H1 (cell line): ENCODE measurements around the gene GXYLT1. TPM values are rescaled to one million over a fixed set of nuclear protein-coding genes. Genes with fewer than 3 reads are reported as not detected.

Experiments
- CTCF ChIA-PET: fragments of 300-600 bp; sonication (Branson Sonifier 250); formaldehyde crosslinking; loops from one replicate; lab custom pipeline; 2021; ENCODE audit not compliant: partially characterized antibody; lab: Charles Lee
- POLR2A ChIA-PET: fragments of 300-600 bp; sonication (Branson Sonifier 250); formaldehyde crosslinking; loops from one replicate; lab custom pipeline; 2021; ENCODE audit warnings: inconsistent platforms; ENCODE audit not compliant: partially characterized antibody; lab: Charles Lee
- DNase-seq, 2 experiments: peaks; one replicate each; pipeline versions ENCODE4 v3.0.0 to v3.0.0-alpha.2; 2010 to 2022; ENCODE audit warnings: low spot score in 2 of 2, low read depth in 1 of 2, mixed read lengths in 1 of 2
- FAIRE-seq: peaks from 2 replicates; lab custom pipeline; 2011; peaks lifted over from hg19 to GRCh38; lab: Jason Lieb, UNC
- H2AFZ ChIP-seq: 2 replicates; pipeline ENCODE4 v1.8.1; 2012; ENCODE audit warnings: low read length, inconsistent platforms
- H2AK5ac ChIP-seq: 2 replicates; pipeline ENCODE4 v1.6.1; 2013; ENCODE audit warnings: low read depth, low read length
- H2BK120ac ChIP-seq: replicated peaks from 2 replicates; pipeline ENCODE3; 2013; ENCODE audit warnings: low read depth, low read length, inconsistent platforms
- H2BK12ac ChIP-seq: 2 replicates; pipeline ENCODE4 v1.6.1; 2013; ENCODE audit warnings: low read depth, low read length
- H2BK15ac ChIP-seq: 2 replicates; pipeline ENCODE4 v1.6.1; 2013; ENCODE audit warnings: low read length
- H2BK20ac ChIP-seq: 2 replicates; pipeline ENCODE4 v1.6.1; 2013; ENCODE audit warnings: low read length
- H2BK5ac ChIP-seq: 2 replicates; pipeline ENCODE4 v1.6.1; 2013; ENCODE audit warnings: low read depth, low read length
- H3K14ac ChIP-seq: 2 replicates; pipeline ENCODE4 v1.6.1; 2013; ENCODE audit warnings: inconsistent platforms; ENCODE audit not compliant: insufficient read length
- H3K18ac ChIP-seq: 2 replicates; pipeline ENCODE4 v1.6.1; 2013; ENCODE audit warnings: low read length; ENCODE audit errors: extremely low read depth
- H3K23ac ChIP-seq: 2 replicates; pipeline ENCODE4 v1.6.1; 2013; ENCODE audit warnings: inconsistent platforms; ENCODE audit not compliant: insufficient read length
- H3K23me2 ChIP-seq: 2 replicates; pipeline ENCODE4 v1.6.1; 2013; ENCODE audit warnings: low read depth, low read length
- H3K27ac ChIP-seq: 2 replicates; pipeline ENCODE4 v1.6.1; 2011; ENCODE audit warnings: low read depth, low read length, inconsistent platforms
- H3K27me3 ChIP-seq, 4 experiments: replicated peaks in 1 of 4; 1 replicate in 1 of 4; 2 replicates in 3 of 4; pipeline versions ENCODE4 v1.6.1 to v1.8.1; 2011 to 2013; ENCODE audit warnings: low read length in 3 of 4, mild to moderate bottlenecking in 3 of 4, inconsistent platforms in 2 of 4, mixed read lengths in 2 of 4, moderate library complexity in 1 of 4; ENCODE audit not compliant: control insufficient read depth in 3 of 4, insufficient read depth in 3 of 4; ENCODE audit errors: extremely low read depth in 1 of 4
- H3K36me3 ChIP-seq, 4 experiments: 2 replicates each; pipeline versions ENCODE4 v1.6.1 to v1.8.1; 2011 to 2013; ENCODE audit warnings: mild to moderate bottlenecking in 4 of 4, low read length in 3 of 4, moderate library complexity in 2 of 4, control low read depth in 1 of 4, inconsistent platforms in 1 of 4; ENCODE audit not compliant: insufficient read depth in 4 of 4, control insufficient read depth in 2 of 4
- H3K4ac ChIP-seq: replicated peaks from 2 replicates; pipeline ENCODE3; 2013; ENCODE audit warnings: low read length, low read depth, mixed read lengths, inconsistent platforms; ENCODE audit not compliant: insufficient read length
- H3K4me1 ChIP-seq, 4 experiments: replicated peaks in 1 of 4; 1 replicate in 1 of 4; 2 replicates in 3 of 4; pipeline versions ENCODE4 v1.6.1 to v1.8.1; 2011 to 2013; ENCODE audit warnings: low read length in 3 of 4, inconsistent platforms in 2 of 4, mixed read lengths in 1 of 4; ENCODE audit not compliant: insufficient read depth in 4 of 4, control insufficient read depth in 3 of 4
- H3K4me2 ChIP-seq, 2 experiments: 2 replicates each; pipeline versions ENCODE4 v1.6.1 to v1.8.1; 2011 to 2013; ENCODE audit warnings: low read depth in 2 of 2, low read length in 2 of 2, control low read depth in 1 of 2, inconsistent platforms in 1 of 2, mild to moderate bottlenecking in 1 of 2; ENCODE audit not compliant: insufficient read depth in 1 of 2
- H3K4me3 ChIP-seq, 4 experiments: fragments of 200-600, 300-600 bp in 1 of 4; sonication (generic), shearing (Covaris generic), sonication (Bioruptor Twin) in 1 of 4; 2 replicates each; pipeline versions ENCODE4 v1.5.1 to v1.8.1; 2011 to 2016; ENCODE audit warnings: low read length in 4 of 4, low read depth in 3 of 4, control low read depth in 2 of 4, inconsistent platforms in 2 of 4, mild to moderate bottlenecking in 2 of 4, mixed read lengths in 1 of 4, moderate library complexity in 1 of 4; ENCODE audit not compliant: insufficient read depth in 2 of 4; ENCODE audit errors: extremely low read depth in 1 of 4
- H3K56ac ChIP-seq: replicated peaks from 2 replicates; pipeline ENCODE3; 2013; ENCODE audit warnings: low read depth, mild to moderate bottlenecking, mixed read lengths, low read length, inconsistent platforms; ENCODE audit not compliant: insufficient read length
- H3K79me1 ChIP-seq: 2 replicates; pipeline ENCODE4 v1.6.1; 2013; ENCODE audit warnings: low read depth, low read length, control low read depth
- H3K79me2 ChIP-seq, 2 experiments: 2 replicates each; pipeline versions ENCODE4 v1.6.1 to v1.8.1; 2012 to 2013; ENCODE audit warnings: low read length in 2 of 2, mild to moderate bottlenecking in 2 of 2, inconsistent platforms in 1 of 2; ENCODE audit not compliant: insufficient read depth in 2 of 2, control insufficient read depth in 1 of 2
- H3K9ac ChIP-seq, 4 experiments: replicated peaks in 1 of 4; 1 replicate in 1 of 4; 2 replicates in 3 of 4; pipeline versions ENCODE4 v1.6.1 to v1.8.1; 2011 to 2013; ENCODE audit warnings: low read depth in 3 of 4, low read length in 3 of 4, control low read depth in 2 of 4, mild to moderate bottlenecking in 2 of 4, moderate library complexity in 2 of 4, inconsistent platforms in 1 of 4; ENCODE audit errors: extremely low read depth in 1 of 4
- H3K9me3 ChIP-seq, 2 experiments: 2 replicates each; pipeline versions ENCODE4 v1.6.1 to v1.8.1; 2012 to 2013; ENCODE audit warnings: mild to moderate bottlenecking in 2 of 2, moderate library complexity in 2 of 2, control low read depth in 1 of 2, inconsistent platforms in 1 of 2, low read depth in 1 of 2, low read length in 1 of 2, mixed read lengths in 1 of 2; ENCODE audit not compliant: insufficient read depth in 2 of 2
- H4K20me1 ChIP-seq, 2 experiments: replicated peaks in 1 of 2; 2 replicates each; pipeline versions ENCODE3 to v1.8.1; 2011 to 2013; ENCODE audit warnings: inconsistent platforms in 2 of 2, low read length in 2 of 2, mild to moderate bottlenecking in 1 of 2; ENCODE audit not compliant: insufficient read depth in 2 of 2, control insufficient read depth in 1 of 2
- H4K5ac ChIP-seq: 2 replicates; pipeline ENCODE4 v1.6.1; 2013; ENCODE audit warnings: low read length, low read depth, mixed read lengths, inconsistent platforms; ENCODE audit not compliant: insufficient read length
- H4K8ac ChIP-seq: 2 replicates; pipeline ENCODE4 v1.8.0; 2013; ENCODE audit warnings: mild to moderate bottlenecking, moderate library complexity, low read length, inconsistent platforms; ENCODE audit not compliant: insufficient read depth; ENCODE audit errors: extremely low read depth
- H4K91ac ChIP-seq: replicated peaks from 2 replicates; pipeline ENCODE3; 2013; ENCODE audit warnings: low read length, mixed read lengths, inconsistent platforms; ENCODE audit not compliant: insufficient read length
- NANOG ChIP-seq: IDR thresholded peaks from 2 replicates; pipeline ENCODE4 v1.6.1; 2011; ENCODE audit warnings: low read length, low read depth, mild to moderate bottlenecking, inconsistent platforms; ENCODE audit not compliant: insufficient read depth, poor library complexity, severe bottlenecking
- POLR2AphosphoS5 ChIP-seq: IDR thresholded peaks from 2 replicates; pipeline ENCODE4 v1.6.1; 2011; ENCODE audit warnings: low read depth, low read length
- RXRA ChIP-seq: IDR thresholded peaks from 2 replicates; pipeline ENCODE4 v1.6.1; 2011; ENCODE audit warnings: low read depth, mild to moderate bottlenecking, low read length, moderate library complexity; ENCODE audit not compliant: insufficient read depth
- TAF7 ChIP-seq: optimal IDR thresholded peaks from 2 replicates; pipeline ENCODE3; 2011; ENCODE audit warnings: low read depth, mild to moderate bottlenecking, inconsistent platforms, low read length, moderate library complexity, borderline replicate concordance
- WGBS, 2 experiments: shearing (Covaris generic) in 1 of 2; methylation state at CpG; one replicate each; pipeline versions ENCODE4 v1.1.6 to v1.1.7; 2013 to 2015; ENCODE audit warnings: low lambda C conversion rate in 2 of 2, mixed read lengths in 2 of 2, inconsistent platforms in 1 of 2, low coverage in 1 of 2, missing lambda C conversion rate in 1 of 2; ENCODE audit not compliant: insufficient replicate concordance in 2 of 2, insufficient coverage in 1 of 2, insufficient read length in 1 of 2; ENCODE audit errors: extremely low coverage in 1 of 2, missing lambda C conversion rate in 1 of 2; 5-methylcytosine and 5-hydroxymethylcytosine counted together
- polyA plus RNA-seq, 7 experiments: library from polyadenylated mRNA; depleted of rRNA in 3 of 7; stranded (reverse) in 5 of 7; unstranded in 2 of 7; fragments of >200 nt in 5 of 7; fragments of 200-250 nt in 2 of 7; gene quantifications; 1 replicate in 5 of 7; 2 replicates in 1 of 7; 4 replicates in 1 of 7; pipeline versions ENCODE4 v1.2.1 to v1.2.3, GENCODE V29; 2011 to 2013; ENCODE audit warnings: missing spikeins in 2 of 7, mixed read lengths in 2 of 7
- total RNA-seq: library from RNA; stranded (reverse); fragmentation: NEBNext Ultra II Directional; extraction: Animal tissue kit (Norgen Biotek cat#: 25700); gene quantifications from 2 replicates; pipeline ENCODE4 v1.2.1, GENCODE V29; 2021
- TF ChIP-seq, protein P1 (sequence below): IDR thresholded peaks from 2 replicates; pipeline ENCODE4 v1.6.1; 2012; ENCODE audit warnings: low read length, inconsistent platforms
- TF ChIP-seq, protein P2 (sequence below): IDR thresholded peaks from 2 replicates; pipeline ENCODE4 v1.6.1; 2012; ENCODE audit warnings: inconsistent platforms

Gene GXYLT1
- total and polyA plus RNA-seq, 2 of the 8 experiments (the other 6 are each of a cell fraction or from before 2014, with no cell fraction given) = 3.1 to 10.7 TPM

DNA sequence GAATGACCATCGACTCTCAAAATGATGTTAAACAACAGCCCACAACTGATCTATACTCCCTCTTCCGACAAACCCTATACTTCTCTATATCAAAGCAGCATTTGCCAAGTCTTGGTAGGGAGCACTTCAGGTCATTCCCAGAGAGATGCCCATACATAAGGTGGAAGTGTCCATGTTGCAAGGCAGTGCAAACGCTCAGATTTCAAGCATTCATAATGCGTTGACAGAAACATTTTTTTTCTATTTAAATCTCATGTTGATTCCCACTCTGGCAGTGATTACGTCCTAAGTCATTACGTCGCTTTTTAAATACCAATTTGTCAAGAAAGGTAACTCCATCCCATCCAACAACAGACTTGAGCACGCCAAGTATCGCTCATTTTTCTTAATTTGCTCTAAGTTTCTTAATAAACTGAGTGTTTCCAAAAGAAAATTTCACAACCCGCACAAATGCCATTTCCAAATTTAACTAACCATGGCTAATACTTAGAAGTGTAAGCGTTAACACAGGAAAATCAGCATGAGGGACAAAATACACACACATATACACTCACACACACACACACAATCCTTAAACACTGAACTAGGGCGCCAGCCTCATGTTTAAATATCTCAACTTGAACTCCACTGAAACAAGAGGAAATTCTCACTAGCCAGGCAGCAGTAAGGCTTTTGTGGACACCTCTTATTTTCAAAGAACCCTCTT is 1.1 kb downstream of the GXYLT1 start:
- peak overlapping the region; percentile 83 to 99 for H3K4me2 ChIP-seq
- no peaks in the 10 kb centered on the region for H3K9me3 ChIP-seq
- DNase-seq = no peak
- no peak overlapping the region for H4K5ac ChIP-seq
- H3K56ac ChIP-seq = no peak overlapping the region
- H2BK5ac ChIP-seq = no peak overlapping the region
- no peaks in the 10 kb centered on the region for H3K36me3 ChIP-seq
- H2AFZ ChIP-seq = 0 out of 2 replicates have a peak overlapping the region, but pooled peaks have one; percentile 3
- H3K18ac ChIP-seq = no peak overlapping the region
- peak overlapping the region; percentile 45 to 70 (median 56); a peak in 5 of 7 replicates for H3K9ac ChIP-seq
- H3K4me1 ChIP-seq = peaks cover 4 to 12% (median 8%) of the 10 kb centered on the region in 4 experiments; a peak in 5 of 7 replicates
- no peak overlapping the region for H2BK15ac ChIP-seq
- H2BK120ac ChIP-seq = no peak overlapping the region
- H4K8ac ChIP-seq = no peak overlapping the region
- H3K23me2 ChIP-seq = peaks cover 11% of the 10 kb centered on the region
- no peak overlapping the region for H3K23ac ChIP-seq
- peaks cover 4% of the 10 kb centered on the region; the same call in 1 of the 2 replicates for H3K79me1 ChIP-seq
- peaks cover 2 to 12% of the 10 kb centered on the region in 2 experiments for H4K20me1 ChIP-seq
- H4K91ac ChIP-seq = no peak overlapping the region
- H2AK5ac ChIP-seq = no peak overlapping the region
- TF ChIP-seq, protein P1, sequence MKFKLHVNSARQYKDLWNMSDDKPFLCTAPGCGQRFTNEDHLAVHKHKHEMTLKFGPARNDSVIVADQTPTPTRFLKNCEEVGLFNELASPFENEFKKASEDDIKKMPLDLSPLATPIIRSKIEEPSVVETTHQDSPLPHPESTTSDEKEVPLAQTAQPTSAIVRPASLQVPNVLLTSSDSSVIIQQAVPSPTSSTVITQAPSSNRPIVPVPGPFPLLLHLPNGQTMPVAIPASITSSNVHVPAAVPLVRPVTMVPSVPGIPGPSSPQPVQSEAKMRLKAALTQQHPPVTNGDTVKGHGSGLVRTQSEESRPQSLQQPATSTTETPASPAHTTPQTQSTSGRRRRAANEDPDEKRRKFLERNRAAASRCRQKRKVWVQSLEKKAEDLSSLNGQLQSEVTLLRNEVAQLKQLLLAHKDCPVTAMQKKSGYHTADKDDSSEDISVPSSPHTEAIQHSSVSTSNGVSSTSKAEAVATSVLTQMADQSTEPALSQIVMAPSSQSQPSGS = no peak
- TF ChIP-seq TAF7 = no peak
- TF ChIP-seq, protein P2, sequence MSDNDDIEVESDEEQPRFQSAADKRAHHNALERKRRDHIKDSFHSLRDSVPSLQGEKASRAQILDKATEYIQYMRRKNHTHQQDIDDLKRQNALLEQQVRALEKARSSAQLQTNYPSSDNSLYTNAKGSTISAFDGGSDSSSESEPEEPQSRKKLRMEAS = no peak
- TF ChIP-seq NANOG = no peak
- TF ChIP-seq RXRA = no peak
- TF ChIP-seq POLR2AphosphoS5 = no peak
- TF ChIP-seq, all 59 proteins: peak for 0
- CTCF ChIA-PET = interaction anchor here (2.3 kb wide), 1 partner anchor 228 kb away, joined by 10 read pairs; no protein-coding TSS in a partner anchor
- no peak for FAIRE-seq
- Histone ChIP-seq H3K79me2 (peaks cover 3 to 40% of the 10 kb centered on the region in 2 experiments; a peak in 3 of 4 replicates), H2BK12ac (no peak overlapping the region), H3K27ac (no peak overlapping the region), H3K27me3 (peaks cover 0 to 11% (median 0%) of the 10 kb centered on the region in 4 experiments; a peak in 3 of 7 replicates), H3K4ac (no peak overlapping the region), H3K4me3 (peak overlapping the region; percentile 60 to 83 (median 80)), H3K14ac (no peak overlapping the region), H2BK20ac (no peak overlapping the region)
- POLR2A ChIA-PET = interaction anchor here (1.0 kb wide), 1 partner anchor 9 kb away, joined by 3 read pairs; no protein-coding TSS in a partner anchor
- 34% methylated on average over 12 of the region's 12 CpGs; no CpG with 5 or more reads in 1 of the 2 experiments for WGBS, 2 experiments
